ENCODE results near the gene SPTBN5. TPM values are rescaled to one million over a fixed set of nuclear protein-coding genes. Genes with fewer than 3 reads are reported as not detected.

The SPTBN5 gene
- total RNA-seq, 3 donors from 2014 or later (not counting 1 experiment from before 2014, with no cell fraction given), result 4.1 to 6.0 (median 5.2) TPM

- Mint-ChIP-seq H3K4me3 (no peak overlapping the region), H3K36me3 (peaks cover 5% of the 10 kb centered on the region), H3K4me1 (no peaks in the 10 kb centered on the region), H3K9me3 (no peaks in the 10 kb centered on the region), H3K27ac (no peak overlapping the region), H3K27me3 (ENCODE audit: low read depth in 2 of 2) (no peaks in the 10 kb centered on the region)
- H3K4me3 ChIP-seq (ENCODE audit: low read length), result no peak overlapping the region
- ATAC-seq (no peak), DNase-seq (no peak)
- H3K36me3 ChIP-seq (ENCODE audit: control insufficient read depth, insufficient read depth, low read length), result peaks cover 25% of the 10 kb centered on the region
- no peak overlapping the region for H3K27ac ChIP-seq (ENCODE audit: low read length)
- intact Hi-C loops (cut with micrococcal nuclease), result no loop called here
- TF ChIP-seq CTCF (IDR thresholded peaks at IDR 0.05), result no peak
- WGBS (ENCODE audit: insufficient coverage), result 95% methylated on average over 9 of the region's 9 CpGs
- H3K27me3 ChIP-seq (ENCODE audit: control insufficient read depth, insufficient read depth, low read length), result no peaks in the 10 kb centered on the region
- no peaks in the 10 kb centered on the region for H3K4me1 ChIP-seq (ENCODE audit: control insufficient read depth, insufficient read depth, low read length)
- no peaks in the 10 kb centered on the region for H3K9me3 ChIP-seq (ENCODE audit: control insufficient read depth, insufficient read depth, low read length)
Measured at GRCh38 chr15:41847981-41848380, 45.9 kb downstream of the SPTBN5 start.

- peaks cover 25% of the 10 kb centered on the region for H3K36me3 ChIP-seq (ENCODE audit: control insufficient read depth, insufficient read depth, low read length)
- H3K9me3 Mint-ChIP-seq, result no peaks in the 10 kb centered on the region
- H3K4me1 Mint-ChIP-seq, result no peaks in the 10 kb centered on the region
- no peak overlapping the region for H3K4me3 ChIP-seq (ENCODE audit: low read length)
- H3K36me3 Mint-ChIP-seq, result peaks cover 5% of the 10 kb centered on the region
- no peaks in the 10 kb centered on the region for H3K4me1 ChIP-seq (ENCODE audit: control insufficient read depth, insufficient read depth, low read length)
- H3K27me3 Mint-ChIP-seq (ENCODE audit: low read depth in 2 of 2), result no peaks in the 10 kb centered on the region
- no peak overlapping the region for H3K27ac Mint-ChIP-seq
- 95% methylated on average over 14 of the region's 14 CpGs for WGBS (ENCODE audit: insufficient coverage)
- no peaks in the 10 kb centered on the region for H3K9me3 ChIP-seq (ENCODE audit: control insufficient read depth, insufficient read depth, low read length)
- intact Hi-C loops (cut with micrococcal nuclease), result no loop called here
- H3K27me3 ChIP-seq (ENCODE audit: control insufficient read depth, insufficient read depth, low read length), result no peaks in the 10 kb centered on the region
- no peak for TF ChIP-seq CTCF (IDR thresholded peaks at IDR 0.05)
- H3K4me3 Mint-ChIP-seq, result no peak overlapping the region
- H3K27ac ChIP-seq (ENCODE audit: low read length), result no peak overlapping the region
- DNase-seq, result no peak
- no peak for ATAC-seq
Measured at GRCh38 chr15:41847206-41847605, 46.6 kb downstream of the SPTBN5 start.

GRCh38 chr15:41844814-41845213 is 49.0 kb downstream of the SPTBN5 start:
- H3K4me1 Mint-ChIP-seq, result peaks cover 0 to 13% of the 10 kb centered on the region in 2 donors
- intact Hi-C loops (cut with micrococcal nuclease), result no loop called here
- H3K4me3 Mint-ChIP-seq, result no peak overlapping the region
- H3K9me3 Mint-ChIP-seq, result no peaks in the 10 kb centered on the region
- H3K9me3 ChIP-seq (ENCODE audit: control insufficient read depth, insufficient read depth, low read length), result no peaks in the 10 kb centered on the region
- ATAC-seq (no peak), DNase-seq (no peak)
- WGBS (ENCODE audit: insufficient coverage), result 87% methylated on average over 12 of the region's 12 CpGs
- no peak overlapping the region for H3K4me3 ChIP-seq (ENCODE audit: low read length)
- H3K4me1 ChIP-seq (ENCODE audit: control insufficient read depth, insufficient read depth, low read length), result peaks cover 17% of the 10 kb centered on the region
- peaks cover 32% of the 10 kb centered on the region for H3K36me3 ChIP-seq (ENCODE audit: control insufficient read depth, insufficient read depth, low read length)
- H3K27me3 ChIP-seq (ENCODE audit: control insufficient read depth, insufficient read depth, low read length), result no peaks in the 10 kb centered on the region
- no peak for TF ChIP-seq CTCF (IDR thresholded peaks at IDR 0.05)
- H3K36me3 Mint-ChIP-seq, result peaks cover 5% of the 10 kb centered on the region
- no peak overlapping the region for H3K27ac ChIP-seq (ENCODE audit: low read length)
- no peak overlapping the region for H3K27ac Mint-ChIP-seq
- H3K27me3 Mint-ChIP-seq (ENCODE audit: low read depth in 2 of 2), result no peaks in the 10 kb centered on the region

- no peaks in the 10 kb centered on the region for H3K9me3 Mint-ChIP-seq
Measured at GRCh38 chr15:41843571-41843970, 50.3 kb downstream of the SPTBN5 start.

More at GRCh38 chr15:41843571-41843970, 50.3 kb downstream of the SPTBN5 start:
- H3K4me1 Mint-ChIP-seq, result peaks cover 0 to 13% of the 10 kb centered on the region in 2 donors
- DNase-seq, result no peak
- Histone ChIP-seq H3K9me3 (ENCODE audit: control insufficient read depth, insufficient read depth, low read length) (no peaks in the 10 kb centered on the region), H3K4me1 (ENCODE audit: control insufficient read depth, insufficient read depth, low read length) (peaks cover 24% of the 10 kb centered on the region), H3K27me3 (ENCODE audit: control insufficient read depth, insufficient read depth, low read length) (no peaks in the 10 kb centered on the region), H3K4me3 (ENCODE audit: low read length) (no peak overlapping the region), H3K27ac (ENCODE audit: low read length) (no peak overlapping the region), H3K36me3 (ENCODE audit: control insufficient read depth, insufficient read depth, low read length) (peaks cover 32% of the 10 kb centered on the region)
- H3K4me3 Mint-ChIP-seq, result no peak overlapping the region
- no peak overlapping the region for H3K27ac Mint-ChIP-seq
- WGBS (ENCODE audit: insufficient coverage), result 68% methylated on average over 10 of the region's 10 CpGs
- no peak for ATAC-seq
- intact Hi-C loops (cut with micrococcal nuclease), result no loop called here
- peaks cover 5% of the 10 kb centered on the region for H3K36me3 Mint-ChIP-seq
- TF ChIP-seq CTCF (IDR thresholded peaks at IDR 0.05), result no peak
- H3K27me3 Mint-ChIP-seq (ENCODE audit: low read depth in 2 of 2), result no peaks in the 10 kb centered on the region
